Nephron progenitor cell (in vitro differentiated cells): Measurements from ENCODE around the gene SCN4A.
A peak's percentile ranks its signal among the peaks of the same experiment; 100 is the strongest.

Source experiments
- DNase-seq: peaks from one replicate; pipeline ENCODE4 v3.0.0; 2021
- H3K27ac Mint-ChIP-seq: 2 replicates; pipeline ENCODE4 v1.8.0; 2021; ENCODE audit warnings: mild to moderate bottlenecking, moderate library complexity, mixed read lengths
- H3K27me3 Mint-ChIP-seq: 2 replicates; pipeline ENCODE4 v1.8.0; 2021; ENCODE audit warnings: mild to moderate bottlenecking, low read depth, mixed read lengths; ENCODE audit not compliant: poor library complexity
- H3K36me3 Mint-ChIP-seq: 2 replicates; pipeline ENCODE4 v1.8.0; 2021; ENCODE audit warnings: low read depth, mixed read lengths
- H3K4me1 Mint-ChIP-seq: 2 replicates; pipeline ENCODE4 v1.8.0; 2021; ENCODE audit warnings: mixed read lengths
- H3K4me3 Mint-ChIP-seq: 2 replicates; pipeline ENCODE4 v1.8.0; 2021; ENCODE audit warnings: mild to moderate bottlenecking, moderate library complexity, mixed read lengths
- H3K9me3 Mint-ChIP-seq: 2 replicates; pipeline ENCODE4 v1.8.0; 2021; ENCODE audit warnings: mild to moderate bottlenecking, moderate library complexity, mixed read lengths
- TF ChIP-seq, protein P1 (sequence below): fragments of 200-600 bp; sonication (generic); IDR thresholded peaks from 2 replicates; pipeline ENCODE4 v1.5.0; 2021; ENCODE audit warnings: antibody characterized with exemption

SCN4A gene

GRCh38 chr17:63991611-63992010 is 18.9 kb upstream of the SCN4A start:
- peaks cover 3% of the 10 kb centered on the region for H3K9me3 Mint-ChIP-seq
- TF ChIP-seq, protein P1, sequence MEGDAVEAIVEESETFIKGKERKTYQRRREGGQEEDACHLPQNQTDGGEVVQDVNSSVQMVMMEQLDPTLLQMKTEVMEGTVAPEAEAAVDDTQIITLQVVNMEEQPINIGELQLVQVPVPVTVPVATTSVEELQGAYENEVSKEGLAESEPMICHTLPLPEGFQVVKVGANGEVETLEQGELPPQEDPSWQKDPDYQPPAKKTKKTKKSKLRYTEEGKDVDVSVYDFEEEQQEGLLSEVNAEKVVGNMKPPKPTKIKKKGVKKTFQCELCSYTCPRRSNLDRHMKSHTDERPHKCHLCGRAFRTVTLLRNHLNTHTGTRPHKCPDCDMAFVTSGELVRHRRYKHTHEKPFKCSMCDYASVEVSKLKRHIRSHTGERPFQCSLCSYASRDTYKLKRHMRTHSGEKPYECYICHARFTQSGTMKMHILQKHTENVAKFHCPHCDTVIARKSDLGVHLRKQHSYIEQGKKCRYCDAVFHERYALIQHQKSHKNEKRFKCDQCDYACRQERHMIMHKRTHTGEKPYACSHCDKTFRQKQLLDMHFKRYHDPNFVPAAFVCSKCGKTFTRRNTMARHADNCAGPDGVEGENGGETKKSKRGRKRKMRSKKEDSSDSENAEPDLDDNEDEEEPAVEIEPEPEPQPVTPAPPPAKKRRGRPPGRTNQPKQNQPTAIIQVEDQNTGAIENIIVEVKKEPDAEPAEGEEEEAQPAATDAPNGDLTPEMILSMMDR: no peak
- no peak overlapping the region for H3K4me3 Mint-ChIP-seq
- H3K4me1 Mint-ChIP-seq: peaks cover 46% of the 10 kb centered on the region
- peaks cover 61% of the 10 kb centered on the region for H3K27me3 Mint-ChIP-seq
- DNase-seq: no peak
- no peaks in the 10 kb centered on the region for H3K36me3 Mint-ChIP-seq
- H3K27ac Mint-ChIP-seq: no peak overlapping the region

DNA sequence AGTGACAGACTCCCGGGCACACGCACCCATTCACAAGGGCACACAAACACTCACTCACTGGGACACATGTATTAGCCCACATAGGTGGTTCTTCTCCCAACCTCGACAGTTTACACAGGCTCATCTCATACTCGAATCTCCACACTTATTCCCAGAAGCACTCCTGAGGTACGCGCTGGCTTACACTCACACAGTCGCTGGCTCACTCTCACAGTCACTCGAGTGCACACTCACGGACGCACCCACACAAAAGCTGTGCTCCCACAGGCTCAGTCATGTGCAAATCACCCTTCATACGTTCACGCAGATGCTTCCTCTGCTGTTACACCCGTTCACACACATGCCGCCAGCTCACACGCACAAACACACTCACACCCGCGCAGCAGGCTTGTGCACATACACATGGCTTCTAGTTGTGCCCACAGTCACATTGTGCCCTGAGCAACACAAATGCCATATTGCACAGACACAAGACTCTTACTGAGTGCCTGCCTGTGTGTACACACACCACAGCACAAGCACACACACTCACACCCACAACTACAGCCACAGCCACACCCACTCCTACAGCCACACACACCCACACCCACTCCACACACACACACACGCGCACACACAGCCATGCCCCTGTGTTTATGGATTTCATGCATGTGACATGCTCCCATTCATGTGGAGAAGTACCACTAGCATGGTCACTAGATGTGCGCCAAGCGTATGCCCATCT is 17.1 kb upstream of the SCN4A start:
- Mint-ChIP-seq H3K4me3 (peak overlapping the region; percentile 59), H3K36me3 (no peaks in the 10 kb centered on the region), H3K27ac (no peak overlapping the region), H3K9me3 (peaks cover 3% of the 10 kb centered on the region), H3K4me1 (peaks cover 48% of the 10 kb centered on the region), H3K27me3 (peaks cover 45% of the 10 kb centered on the region)
- DNase-seq: no peak
- TF ChIP-seq, protein P1: no peak

- Mint-ChIP-seq H3K27me3 (peaks cover 37% of the 10 kb centered on the region), H3K9me3 (peaks cover 6% of the 10 kb centered on the region), H3K27ac (peak overlapping the region; percentile 74), H3K4me3 (peak overlapping the region; percentile 73), H3K4me1 (peaks cover 48% of the 10 kb centered on the region), H3K36me3 (no peaks in the 10 kb centered on the region)
- peak; percentile 53 for DNase-seq
- TF ChIP-seq, protein P1: no peak
Observed at GRCh38 chr17:63988741-63989621, 16.3 kb upstream of the SCN4A start.

- H3K4me1 Mint-ChIP-seq: peaks cover 48% of the 10 kb centered on the region
- H3K9me3 Mint-ChIP-seq: peaks cover 7% of the 10 kb centered on the region
- no peak overlapping the region for H3K4me3 Mint-ChIP-seq
- TF ChIP-seq, protein P1: no peak
- no peaks in the 10 kb centered on the region for H3K36me3 Mint-ChIP-seq
- DNase-seq: no peak
- H3K27me3 Mint-ChIP-seq: peaks cover 32% of the 10 kb centered on the region
- H3K27ac Mint-ChIP-seq: no peak overlapping the region
Observed at GRCh38 chr17:63988127-63988478, 15.4 kb upstream of the SCN4A start.

DNA sequence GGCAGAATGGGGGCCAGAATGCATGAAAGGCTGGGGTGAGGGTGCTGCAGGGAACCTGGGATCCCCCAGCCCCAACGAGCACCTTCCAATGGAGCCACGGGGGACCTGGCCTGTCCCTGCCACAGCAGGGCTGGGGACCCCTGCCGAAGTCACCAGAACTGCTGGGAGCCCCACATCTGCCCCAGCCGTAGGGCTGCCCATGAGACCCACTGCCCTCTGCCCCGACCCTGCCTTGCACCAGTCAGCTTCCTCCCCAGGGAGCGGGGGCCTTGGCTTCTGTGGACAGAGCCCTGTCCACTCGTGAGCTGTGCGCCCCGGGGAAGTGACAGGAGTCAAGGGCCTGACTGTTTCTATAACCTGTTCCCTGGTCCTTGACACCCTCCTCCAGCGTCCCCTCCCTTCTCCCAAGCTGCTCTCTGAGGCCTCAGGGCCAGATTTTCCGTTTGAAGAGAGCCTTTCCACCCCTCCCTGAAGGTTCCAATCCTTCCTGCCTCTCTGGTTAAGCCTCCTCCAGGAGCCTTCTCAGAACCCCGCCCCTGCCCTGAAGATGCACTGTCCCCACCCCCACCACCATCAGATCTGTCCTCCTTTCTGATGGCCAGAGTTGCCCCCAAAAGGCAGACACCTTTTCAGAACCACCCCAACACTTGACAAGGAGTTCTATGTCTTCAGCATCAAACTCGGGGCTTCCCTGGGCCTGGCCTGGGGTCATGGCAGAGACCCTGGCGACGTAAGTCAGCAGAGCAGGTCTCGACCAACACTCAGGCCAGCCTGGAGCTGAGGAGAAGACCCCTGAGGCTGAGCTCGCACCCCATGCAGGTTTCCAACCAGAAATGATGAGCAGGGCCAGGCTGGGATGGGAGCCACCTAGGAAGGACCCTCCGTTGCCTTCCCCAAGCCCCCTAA is 14.8 kb upstream of the SCN4A start:
- H3K4me3 Mint-ChIP-seq: no peak overlapping the region
- peaks cover 27% of the 10 kb centered on the region for H3K27me3 Mint-ChIP-seq
- no peak overlapping the region for H3K27ac Mint-ChIP-seq
- TF ChIP-seq, protein P1: no peak
- DNase-seq: no peak
- peaks cover 10% of the 10 kb centered on the region for H3K9me3 Mint-ChIP-seq
- peaks cover 48% of the 10 kb centered on the region for H3K4me1 Mint-ChIP-seq
- H3K36me3 Mint-ChIP-seq: peaks cover 5% of the 10 kb centered on the region
